Inferior parietal cortex (tissue), 1 donor: Measurements from ENCODE around the gene ARHGAP15.

Experiments used
- DNase-seq: peaks from one replicate; pipeline ENCODE4 v3.0.0-alpha.2; 2016; ENCODE audit errors: extremely low spot score

The ARHGAP15 gene

GRCh38 chr2:143262389-143262788 is 133.2 kb downstream of the ARHGAP15 start:
- DNase-seq = no peak

- no peak for DNase-seq
These were observed 133.9 kb downstream of the ARHGAP15 start for GRCh38 chr2:143263066-143263625.

- no peak for DNase-seq
These were observed 135.6 kb downstream of the ARHGAP15 start for GRCh38 chr2:143264851-143265250.

GRCh38 chr2:143279672-143280071 is 150.5 kb downstream of the ARHGAP15 start:
- DNase-seq = no peak

- DNase-seq = no peak
These were observed 151.0 kb downstream of the ARHGAP15 start for GRCh38 chr2:143280097-143280757.

- no peak for DNase-seq
These were observed 153.5 kb downstream of the ARHGAP15 start for GRCh38 chr2:143282684-143283083.

GRCh38 chr2:143284087-143284675 is 155.0 kb downstream of the ARHGAP15 start:
- no peak for DNase-seq

- no peak for DNase-seq
These were observed 159.8 kb downstream of the ARHGAP15 start for GRCh38 chr2:143289025-143289424.

GRCh38 chr2:143290221-143290620 is 161.0 kb downstream of the ARHGAP15 start:
- DNase-seq = no peak

- DNase-seq = no peak
These were observed 164.8 kb downstream of the ARHGAP15 start for GRCh38 chr2:143294068-143294467.

- DNase-seq = no peak
These were observed 166.9 kb downstream of the ARHGAP15 start for GRCh38 chr2:143296089-143296488.

GRCh38 chr2:143297182-143297581 is 168.0 kb downstream of the ARHGAP15 start:
- DNase-seq = no peak

- no peak for DNase-seq
These were observed 171.3 kb downstream of the ARHGAP15 start for GRCh38 chr2:143300536-143300935.

- no peak for DNase-seq
These were observed 182.2 kb downstream of the ARHGAP15 start for GRCh38 chr2:143311426-143311825.

- no peak for DNase-seq
These were observed 183.2 kb downstream of the ARHGAP15 start for GRCh38 chr2:143312441-143312840.

GRCh38 chr2:143313861-143314260 is 184.6 kb downstream of the ARHGAP15 start:
- DNase-seq = no peak

GRCh38 chr2:143321994-143322393 is 192.8 kb downstream of the ARHGAP15 start:
- DNase-seq = no peak

- no peak for DNase-seq
These were observed 200.1 kb downstream of the ARHGAP15 start for GRCh38 chr2:143329288-143329687.

GRCh38 chr2:143333168-143333791 is 204.1 kb downstream of the ARHGAP15 start:
- DNase-seq = no peak

GRCh38 chr2:143333847-143334246 is 204.6 kb downstream of the ARHGAP15 start:
- no peak for DNase-seq

GRCh38 chr2:143334837-143335236 is 205.6 kb downstream of the ARHGAP15 start:
- no peak for DNase-seq

- DNase-seq = no peak
These were observed 207.5 kb downstream of the ARHGAP15 start for GRCh38 chr2:143336719-143337210.

GRCh38 chr2:143341478-143341877 is 212.3 kb downstream of the ARHGAP15 start:
- no peak for DNase-seq
